IPS-18a (cell line): Measurements from ENCODE around the gene CDH12.

Experiments
- H3K27ac ChIP-seq: one replicate; pipeline ENCODE4 v1.5.1; 2013; ENCODE audit warnings: low read length
- H3K27me3 ChIP-seq: one replicate; pipeline ENCODE4 v1.6.1; 2013; ENCODE audit warnings: mild to moderate bottlenecking, low read length; ENCODE audit not compliant: control insufficient read depth, insufficient read depth
- H3K36me3 ChIP-seq: one replicate; pipeline ENCODE4 v1.6.1; 2013; ENCODE audit warnings: low read depth, low read length; ENCODE audit not compliant: control insufficient read depth
- H3K4me1 ChIP-seq: one replicate; pipeline ENCODE4 v1.6.1; 2013; ENCODE audit warnings: low read depth, low read length; ENCODE audit not compliant: control insufficient read depth
- H3K4me3 ChIP-seq: one replicate; pipeline ENCODE4 v1.5.1; 2013; ENCODE audit warnings: low read length
- H3K9ac ChIP-seq: one replicate; pipeline ENCODE4 v1.6.1; 2013; ENCODE audit warnings: mild to moderate bottlenecking, low read length, moderate library complexity
- H3K9me3 ChIP-seq: one replicate; pipeline ENCODE4 v1.6.1; 2013; ENCODE audit warnings: low read depth, low read length; ENCODE audit not compliant: control insufficient read depth

CDH12 gene

DNA sequence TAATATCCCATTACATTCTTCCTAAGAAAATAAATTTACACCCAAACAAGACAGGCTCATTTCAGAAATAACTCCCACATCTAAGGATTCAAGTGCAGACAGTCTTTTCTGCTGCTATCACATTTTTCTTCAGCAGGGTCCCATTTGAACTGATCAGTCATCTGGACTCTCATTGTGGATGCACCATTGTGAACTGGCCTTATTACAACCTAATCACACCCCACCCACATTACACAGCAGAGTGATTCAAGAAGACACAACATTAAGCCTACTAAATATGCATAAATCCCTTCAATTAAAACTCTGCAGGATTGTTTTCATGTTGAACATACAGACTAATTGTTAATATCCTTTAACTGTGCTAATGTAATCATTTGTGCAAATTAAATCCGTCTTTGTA lies 146.2 kb downstream of the CDH12 start:
- no peaks in the 10 kb centered on the region for H3K9me3 ChIP-seq
- H3K27me3 ChIP-seq, result no peaks in the 10 kb centered on the region
- no peak overlapping the region for H3K4me3 ChIP-seq
- H3K4me1 ChIP-seq, result no peaks in the 10 kb centered on the region
- H3K36me3 ChIP-seq, result no peaks in the 10 kb centered on the region
- no peak overlapping the region for H3K27ac ChIP-seq
- H3K9ac ChIP-seq, result no peak overlapping the region

DNA sequence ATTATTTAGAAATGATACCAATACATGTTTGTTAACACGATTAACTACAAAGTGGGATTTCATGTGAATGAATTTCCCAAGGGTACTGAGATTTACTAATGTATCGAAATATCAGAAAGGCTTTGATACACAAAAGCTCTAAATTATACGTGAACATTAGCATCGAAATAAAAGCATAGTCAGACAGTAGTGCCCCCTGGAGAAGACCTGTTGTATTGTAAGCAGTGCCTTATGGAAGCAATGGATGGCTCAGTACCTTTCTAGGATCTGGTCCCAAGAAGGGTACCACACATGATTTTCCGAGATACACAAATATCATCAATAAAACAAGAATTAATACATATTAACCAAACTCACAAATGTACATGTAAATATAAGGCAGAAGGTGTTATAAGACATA lies 153.8 kb downstream of the CDH12 start:
- Histone ChIP-seq H3K9ac (no peak overlapping the region), H3K36me3 (no peaks in the 10 kb centered on the region), H3K27ac (no peak overlapping the region), H3K9me3 (no peaks in the 10 kb centered on the region), H3K4me1 (no peaks in the 10 kb centered on the region), H3K27me3 (no peaks in the 10 kb centered on the region), H3K4me3 (no peak overlapping the region)

DNA sequence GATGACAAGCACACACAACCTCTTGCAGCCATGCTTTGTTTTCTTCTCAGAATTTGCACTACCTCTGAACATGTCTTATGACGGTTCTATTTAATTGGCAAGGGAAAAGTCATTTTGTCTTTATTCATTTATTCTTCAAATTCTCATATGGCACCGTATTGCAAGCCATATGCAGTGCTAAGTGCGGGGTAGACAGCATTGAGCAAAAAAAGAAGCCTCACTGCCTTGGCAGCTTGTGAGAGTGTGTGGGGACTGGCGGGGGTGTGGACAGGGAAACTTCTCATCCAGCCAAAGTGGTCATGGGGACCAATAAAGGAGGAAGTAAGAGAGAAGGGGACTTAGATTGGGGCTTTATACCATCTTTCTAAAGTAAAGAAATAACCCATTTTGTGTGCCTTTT lies 160.0 kb downstream of the CDH12 start:
- Histone ChIP-seq H3K36me3 (no peaks in the 10 kb centered on the region), H3K27ac (no peak overlapping the region), H3K27me3 (no peaks in the 10 kb centered on the region), H3K4me1 (no peaks in the 10 kb centered on the region), H3K9ac (no peak overlapping the region), H3K9me3 (no peaks in the 10 kb centered on the region), H3K4me3 (no peak overlapping the region)

DNA sequence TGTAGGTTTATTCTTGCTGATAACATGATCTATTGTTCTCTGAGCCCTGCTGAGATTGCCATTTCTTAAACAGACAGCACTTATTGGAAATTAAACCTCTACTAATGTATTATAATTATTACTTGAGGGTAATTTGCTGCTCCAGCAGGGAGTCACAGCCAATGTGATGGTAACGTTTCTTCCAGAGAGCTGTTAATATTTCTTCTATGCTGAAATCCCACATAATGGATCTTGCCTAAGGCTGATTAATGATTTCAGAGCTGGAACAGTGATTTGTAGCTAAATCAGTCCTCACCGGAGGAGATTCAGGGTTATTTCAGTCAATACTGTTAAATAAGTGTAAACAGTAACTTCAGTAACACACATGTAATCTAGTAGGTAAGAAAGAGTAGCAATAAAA lies 170.1 kb downstream of the CDH12 start:
- Histone ChIP-seq H3K4me3 (no peak overlapping the region), H3K27me3 (no peaks in the 10 kb centered on the region), H3K9me3 (no peaks in the 10 kb centered on the region), H3K9ac (no peak overlapping the region), H3K27ac (no peak overlapping the region), H3K4me1 (no peaks in the 10 kb centered on the region), H3K36me3 (no peaks in the 10 kb centered on the region)

- Histone ChIP-seq H3K4me3 (no peak overlapping the region), H3K27me3 (no peaks in the 10 kb centered on the region), H3K4me1 (no peaks in the 10 kb centered on the region), H3K9me3 (no peaks in the 10 kb centered on the region), H3K27ac (no peak overlapping the region), H3K9ac (no peak overlapping the region), H3K36me3 (no peaks in the 10 kb centered on the region)
Measured at GRCh38 chr5:22678886-22679285, 174.3 kb downstream of the CDH12 start.

- Histone ChIP-seq H3K9me3 (no peaks in the 10 kb centered on the region), H3K36me3 (no peaks in the 10 kb centered on the region), H3K27ac (no peak overlapping the region), H3K9ac (no peak overlapping the region), H3K27me3 (no peaks in the 10 kb centered on the region), H3K4me3 (no peak overlapping the region), H3K4me1 (no peaks in the 10 kb centered on the region)
Measured at GRCh38 chr5:22673131-22673530, 180.0 kb downstream of the CDH12 start.

- Histone ChIP-seq H3K9me3 (no peaks in the 10 kb centered on the region), H3K36me3 (no peaks in the 10 kb centered on the region), H3K4me1 (no peaks in the 10 kb centered on the region), H3K4me3 (no peak overlapping the region), H3K9ac (no peak overlapping the region), H3K27me3 (no peaks in the 10 kb centered on the region), H3K27ac (no peak overlapping the region)
Measured at GRCh38 chr5:22669345-22669744, 183.8 kb downstream of the CDH12 start.

DNA sequence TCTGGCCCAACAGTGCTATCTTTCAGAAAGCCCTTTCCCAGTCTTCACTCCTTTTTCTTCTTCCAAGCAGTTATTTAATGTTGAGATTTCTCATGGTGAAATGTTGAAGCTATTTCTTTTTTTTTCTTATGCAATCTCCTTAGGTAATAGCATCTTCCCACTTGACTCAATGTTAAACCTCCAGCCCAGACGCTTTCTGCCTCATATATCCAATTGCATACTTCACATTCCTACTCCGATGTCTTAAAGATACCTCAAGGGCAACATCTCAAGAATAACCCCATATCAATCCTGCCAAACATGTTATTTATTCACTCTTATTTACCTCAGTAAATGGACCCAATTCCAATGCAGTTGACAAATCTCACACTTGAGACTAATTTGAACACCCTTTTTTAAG lies 187.3 kb downstream of the CDH12 start:
- Histone ChIP-seq H3K27ac (no peak overlapping the region), H3K4me1 (peaks cover 14% of the 10 kb centered on the region), H3K9me3 (no peaks in the 10 kb centered on the region), H3K4me3 (no peak overlapping the region), H3K9ac (no peak overlapping the region), H3K27me3 (no peaks in the 10 kb centered on the region), H3K36me3 (no peaks in the 10 kb centered on the region)

- Histone ChIP-seq H3K27me3 (no peaks in the 10 kb centered on the region), H3K9ac (no peak overlapping the region), H3K4me3 (no peak overlapping the region), H3K4me1 (peaks cover 14% of the 10 kb centered on the region), H3K36me3 (no peaks in the 10 kb centered on the region), H3K9me3 (no peaks in the 10 kb centered on the region), H3K27ac (no peak overlapping the region)
Measured at GRCh38 chr5:22663134-22663533, 190.0 kb downstream of the CDH12 start.

GRCh38 chr5:22662391-22662790 lies 190.8 kb downstream of the CDH12 start:
- Histone ChIP-seq H3K9ac (no peak overlapping the region), H3K36me3 (no peaks in the 10 kb centered on the region), H3K9me3 (no peaks in the 10 kb centered on the region), H3K27ac (no peak overlapping the region), H3K4me3 (no peak overlapping the region), H3K4me1 (peaks cover 14% of the 10 kb centered on the region), H3K27me3 (no peaks in the 10 kb centered on the region)

DNA sequence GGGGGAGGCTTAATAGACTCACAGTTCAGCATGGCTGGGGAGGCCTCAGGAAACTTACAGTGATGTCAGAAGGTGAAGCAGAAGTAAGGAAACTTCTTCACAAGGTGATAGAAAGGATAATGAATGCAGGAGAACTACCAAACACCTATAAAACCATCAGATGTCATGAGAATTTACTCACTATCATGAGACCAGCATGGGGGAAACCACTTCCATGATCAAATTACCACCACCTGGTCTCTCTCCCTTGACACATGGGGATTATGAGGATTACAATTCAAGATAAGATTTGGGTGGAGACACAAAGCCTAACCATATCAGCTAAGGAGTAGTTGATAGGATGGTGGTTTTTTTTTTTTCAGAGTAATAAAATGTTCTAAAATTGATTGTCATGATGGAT lies 201.8 kb downstream of the CDH12 start:
- Histone ChIP-seq H3K27ac (no peak overlapping the region), H3K9me3 (no peaks in the 10 kb centered on the region), H3K27me3 (no peaks in the 10 kb centered on the region), H3K36me3 (no peaks in the 10 kb centered on the region), H3K4me3 (no peak overlapping the region), H3K9ac (no peak overlapping the region), H3K4me1 (no peaks in the 10 kb centered on the region)

- Histone ChIP-seq H3K9ac (no peak overlapping the region), H3K36me3 (no peaks in the 10 kb centered on the region), H3K27ac (no peak overlapping the region), H3K9me3 (no peaks in the 10 kb centered on the region), H3K27me3 (no peaks in the 10 kb centered on the region), H3K4me1 (no peaks in the 10 kb centered on the region), H3K4me3 (no peak overlapping the region)
Measured at GRCh38 chr5:22650511-22650910, 202.6 kb downstream of the CDH12 start.
